ENCODE results near the gene DEPDC1B.
"Not testable (repeated sequence)": the region's sequence is repeated elsewhere in the genome, so short reads cannot be mapped to it uniquely, and the experiment has no call there.

DEPDC1B gene

DNA sequence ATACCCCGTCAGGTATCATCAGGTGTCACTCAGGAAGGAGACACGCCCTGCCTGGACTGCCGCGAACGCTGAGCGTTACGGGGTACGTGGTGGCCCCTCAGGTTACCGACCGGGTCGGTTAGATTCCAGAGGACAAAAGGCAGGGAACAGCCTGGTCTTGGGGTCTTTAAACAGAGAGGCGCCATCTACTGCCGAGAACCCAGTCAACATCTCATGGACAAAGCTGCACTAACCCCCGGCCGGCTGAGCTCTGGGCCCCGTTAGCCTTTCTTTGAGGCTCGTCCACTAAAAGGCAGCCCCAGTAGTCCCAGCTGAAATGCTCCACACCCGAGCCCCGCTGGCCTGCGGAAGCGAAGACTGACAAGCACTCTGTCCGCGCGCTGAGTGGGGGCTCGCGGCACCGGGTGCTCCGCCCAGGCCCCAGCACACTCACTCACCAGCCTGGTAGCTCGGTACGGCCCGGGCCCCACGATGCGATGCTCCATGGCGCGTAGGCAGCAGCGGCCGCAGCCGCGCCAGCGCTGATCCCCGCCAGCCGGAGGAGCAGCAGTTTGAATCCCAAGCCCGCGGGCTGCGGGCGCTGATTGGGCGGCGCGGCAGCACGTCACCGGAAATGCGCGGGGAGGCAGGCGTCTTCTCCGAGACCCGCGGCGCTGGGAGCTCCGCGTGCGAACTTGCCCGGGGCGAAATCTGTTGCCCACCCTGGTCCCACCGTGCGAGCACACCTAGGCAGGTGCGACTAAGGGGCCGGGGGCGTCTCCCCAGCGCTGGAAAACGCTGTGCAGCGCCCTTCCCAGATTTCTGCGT lies at the start of gene DEPDC1B:
Gene DEPDC1B, minus strand, starts transcription at position 558 of the 807 bp plus-strand sequence. Its CDS starts 73 bp downstream, at position 485.
- peak; percentile 97 for DNase-seq

GRCh38 chr5:60744682-60745081 lies 44.7 kb upstream of the DEPDC1B start:
- no peak for DNase-seq

DNA sequence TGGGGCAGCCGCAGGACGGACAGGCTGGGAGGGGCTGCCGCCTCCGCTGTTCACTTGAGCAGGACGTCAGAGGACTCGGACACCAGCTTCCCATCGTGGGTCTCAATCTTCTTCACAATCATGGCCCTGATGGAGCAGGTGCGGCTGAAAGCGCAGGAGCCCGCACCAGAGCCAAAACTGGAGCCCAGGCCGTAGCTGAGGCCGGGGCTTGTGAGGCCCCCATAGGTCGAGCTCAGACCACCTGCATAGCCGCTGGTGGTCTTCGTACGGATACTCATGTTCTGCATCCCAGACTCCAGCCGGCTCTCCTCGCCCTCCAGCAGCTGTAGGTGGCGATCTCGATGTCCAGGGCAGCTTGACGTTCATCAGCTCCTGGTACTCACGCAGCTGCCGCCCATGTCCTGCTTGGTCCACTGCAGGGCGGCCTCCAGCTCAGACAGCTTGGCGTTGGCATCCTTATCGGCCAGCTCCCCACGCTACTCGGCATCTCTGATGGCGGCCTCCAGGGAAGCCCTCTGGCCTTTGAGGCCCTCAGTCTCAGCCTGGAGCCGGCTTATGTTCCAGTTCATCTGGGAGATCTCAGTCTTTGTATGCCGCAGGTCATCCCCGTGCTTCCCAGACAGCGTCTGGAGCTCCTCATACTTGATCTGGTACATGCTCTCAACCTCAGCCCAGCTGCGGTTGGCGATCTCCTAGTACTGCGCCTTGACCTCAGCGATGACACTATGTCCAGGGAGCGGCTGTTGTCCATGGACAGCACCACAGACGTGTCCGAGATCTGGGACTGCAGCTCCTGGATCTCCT lies 43.7 kb upstream of the DEPDC1B start:
- DNase-seq: no peak

DNA sequence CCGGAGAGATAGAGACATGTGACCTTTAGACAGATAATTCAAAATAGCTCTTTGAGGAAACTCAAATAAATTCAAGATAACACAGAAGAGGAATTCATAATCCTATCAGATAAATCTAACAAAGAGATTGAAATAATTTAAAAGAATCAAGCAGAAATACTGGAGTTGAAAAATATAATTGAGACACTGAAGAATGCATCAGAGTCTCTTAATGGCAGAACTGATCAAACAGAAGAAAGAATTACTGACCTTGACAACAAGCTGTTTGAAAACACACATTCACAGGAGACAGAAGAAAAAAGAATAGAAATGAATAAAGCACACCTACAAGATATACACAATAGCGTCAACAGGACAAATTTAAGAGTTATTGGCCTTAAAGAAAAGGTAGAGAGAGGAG lies 40.4 kb upstream of the DEPDC1B start:
- DNase-seq: no peak

DNA sequence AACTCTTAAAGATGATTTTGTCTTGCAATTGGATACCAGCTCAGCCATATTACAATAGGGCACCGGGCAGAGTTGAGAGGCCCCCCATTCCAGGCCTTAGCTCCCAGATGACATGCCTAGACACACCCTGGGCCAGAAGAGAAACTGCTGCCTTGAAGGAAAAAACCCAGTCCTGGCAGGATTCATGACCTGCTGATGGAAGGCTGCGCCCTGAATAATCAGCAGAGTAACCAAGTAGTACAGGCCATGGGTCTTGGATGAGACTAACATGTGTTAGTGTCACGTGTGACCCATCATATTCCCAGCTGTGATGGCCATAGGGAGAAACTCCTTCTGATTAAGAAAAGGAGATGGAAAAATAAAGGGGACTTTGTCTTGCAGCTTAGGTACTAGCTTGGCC lies 39.0 kb upstream of the DEPDC1B start:
- DNase-seq: no peak

DNA sequence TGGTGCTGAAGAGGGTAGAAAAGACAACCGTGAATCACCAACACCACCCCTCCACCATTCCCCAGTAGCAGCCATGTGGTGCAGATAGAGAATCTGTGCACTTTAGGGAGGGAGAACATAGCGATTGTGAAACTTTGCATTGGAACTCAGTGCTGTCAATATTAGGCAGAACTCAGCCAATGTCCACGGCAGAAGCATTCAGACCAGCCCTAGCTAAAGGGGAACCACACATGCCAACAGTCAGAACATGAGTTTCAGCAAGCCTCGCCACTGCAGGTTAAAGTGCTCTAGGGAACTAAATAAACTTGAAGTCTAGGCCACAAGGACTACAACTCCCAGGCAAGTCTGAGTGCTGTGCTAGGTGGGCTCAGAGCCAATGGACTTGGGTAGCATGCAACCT lies 38.5 kb upstream of the DEPDC1B start:
- no peak for DNase-seq

- not testable (repeated sequence) for DNase-seq
Measured at GRCh38 chr5:60730858-60731257, 30.9 kb upstream of the DEPDC1B start.

DNA sequence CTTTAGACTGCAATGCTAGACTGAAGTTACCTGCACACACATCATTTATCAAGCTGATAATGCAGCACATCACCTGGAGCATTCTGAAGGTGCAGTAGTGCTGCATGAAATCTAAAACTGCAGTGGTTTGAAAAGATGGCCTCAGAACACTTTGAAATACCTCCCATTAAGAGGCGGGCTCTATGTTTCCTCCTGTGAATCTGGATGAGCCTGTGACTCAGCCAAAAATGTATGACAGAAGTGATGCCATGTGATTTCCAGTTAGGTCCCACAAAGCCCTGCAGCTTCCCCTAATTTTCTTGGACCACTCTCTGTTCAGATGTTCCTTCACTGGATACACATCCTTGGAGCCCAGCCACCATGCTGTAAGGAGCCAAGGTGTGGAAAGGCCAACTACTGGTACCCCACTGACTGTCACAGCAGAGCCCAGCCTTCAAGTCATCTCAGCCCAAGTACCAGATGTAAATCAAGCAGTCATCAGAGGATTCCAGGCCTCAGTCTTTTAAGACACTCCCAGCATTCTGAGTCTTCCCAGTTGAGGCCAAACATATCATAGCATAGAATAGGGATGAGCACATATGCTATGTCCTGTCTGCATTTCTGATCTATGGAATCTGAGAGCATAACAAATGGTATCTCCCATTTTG lies 27.2 kb upstream of the DEPDC1B start:
- DNase-seq: no peak

- DNase-seq: no peak
Measured at GRCh38 chr5:60724126-60724525, 24.2 kb upstream of the DEPDC1B start.

GRCh38 chr5:60722416-60722815 lies 22.4 kb upstream of the DEPDC1B start:
- no peak for DNase-seq

- DNase-seq: peak; percentile 41
Measured at GRCh38 chr5:60719329-60719728, 19.4 kb upstream of the DEPDC1B start.

DNA sequence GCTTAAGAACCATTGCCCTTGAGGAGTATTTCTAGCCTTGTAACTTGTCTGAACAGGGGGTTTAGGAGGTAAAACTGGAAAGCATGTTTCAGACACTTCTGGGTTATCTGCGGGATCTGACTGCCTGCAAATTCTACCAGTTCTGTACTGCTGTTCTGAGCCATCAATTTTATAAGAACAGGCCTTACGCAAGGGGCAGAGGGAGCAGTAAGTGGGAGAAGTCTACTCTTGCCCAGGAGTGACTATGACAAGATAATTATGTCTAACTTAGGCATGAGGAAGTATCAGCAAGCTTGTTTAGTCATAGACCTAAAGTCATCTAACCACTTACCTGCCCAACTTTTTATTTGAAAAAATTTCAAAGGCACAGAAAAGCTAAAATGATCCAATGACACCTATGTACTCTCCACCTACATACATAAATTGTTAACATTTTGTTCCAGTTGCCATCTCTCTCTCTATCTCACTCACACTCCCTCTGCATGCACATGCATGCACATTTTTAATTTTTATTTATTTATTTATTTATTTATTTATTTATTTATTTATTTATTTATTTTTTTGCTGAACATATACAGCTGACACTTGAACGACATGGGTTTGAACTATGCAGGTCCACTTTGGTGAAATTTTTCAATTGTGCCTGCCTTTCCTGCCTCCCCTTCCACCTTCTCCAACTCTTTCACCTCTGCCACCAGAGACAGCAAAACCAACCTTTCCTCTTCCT lies 18.4 kb upstream of the DEPDC1B start:
- no peak for DNase-seq

- not testable (repeated sequence) for DNase-seq
Measured at GRCh38 chr5:60715201-60715928, 15.4 kb upstream of the DEPDC1B start.

DNA sequence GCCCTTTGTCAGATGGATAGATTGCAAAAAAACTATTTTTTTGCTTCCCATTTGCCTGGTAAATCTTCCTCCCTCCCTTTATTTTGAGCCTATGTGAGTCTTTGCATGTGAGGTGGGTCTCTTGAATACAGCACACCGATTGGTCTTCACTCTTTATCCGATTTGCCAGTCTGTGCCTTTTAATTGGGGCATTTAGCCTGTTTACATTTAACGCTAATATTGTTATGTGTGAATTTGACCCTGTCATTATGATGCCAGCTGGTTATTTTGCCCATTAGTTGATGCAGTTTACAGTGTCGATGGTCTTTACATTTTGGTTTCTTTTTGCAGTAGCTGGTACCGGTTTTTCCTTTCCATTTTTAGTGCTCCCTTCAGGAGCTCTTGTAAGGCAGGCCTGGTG lies 13.0 kb upstream of the DEPDC1B start:
- no peak for DNase-seq

DNA sequence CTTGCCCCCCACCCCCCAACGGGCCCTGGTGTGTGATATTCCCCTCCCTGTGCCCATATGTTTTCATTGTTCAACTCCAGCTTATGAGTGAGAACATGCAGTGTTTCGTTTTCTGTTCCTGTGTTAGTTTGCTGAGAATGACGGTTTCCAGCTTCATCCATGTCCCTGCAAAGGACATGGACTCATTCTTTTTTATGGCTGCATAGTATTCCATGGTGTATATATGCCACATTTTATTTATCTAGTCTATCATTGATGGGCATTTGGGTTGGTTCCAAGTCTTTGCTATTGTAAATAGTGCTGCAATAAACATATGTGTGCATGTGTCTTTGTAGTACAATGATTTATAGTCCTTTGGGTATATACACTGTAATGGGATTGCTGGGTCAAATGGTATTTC lies 11.9 kb upstream of the DEPDC1B start:
- DNase-seq: not testable (repeated sequence)

DNA sequence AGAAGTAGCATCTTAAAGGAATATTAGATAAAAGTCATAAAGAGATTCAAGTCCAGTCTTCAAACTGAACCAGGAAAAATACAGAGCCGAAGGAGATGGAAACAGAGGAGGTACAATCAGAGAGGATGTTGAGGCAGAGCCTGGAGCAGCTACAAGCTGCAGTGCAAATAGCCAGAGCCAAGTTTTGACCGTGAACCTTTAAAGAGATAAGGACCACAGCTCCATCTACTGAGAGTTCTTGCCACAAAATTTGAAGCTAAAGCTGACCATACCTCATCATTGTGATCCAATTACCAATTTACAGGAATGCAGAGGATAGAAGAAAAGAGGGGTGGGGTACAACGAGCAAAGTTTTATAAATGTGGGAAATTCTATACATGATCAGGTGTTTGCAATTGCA lies 10.4 kb upstream of the DEPDC1B start:
- no peak for DNase-seq

GRCh38 chr5:60705144-60705543 lies 5.2 kb upstream of the DEPDC1B start:
- DNase-seq: no peak

GRCh38 chr5:60703944-60704343 lies 4.0 kb upstream of the DEPDC1B start:
- DNase-seq: no peak

DNA sequence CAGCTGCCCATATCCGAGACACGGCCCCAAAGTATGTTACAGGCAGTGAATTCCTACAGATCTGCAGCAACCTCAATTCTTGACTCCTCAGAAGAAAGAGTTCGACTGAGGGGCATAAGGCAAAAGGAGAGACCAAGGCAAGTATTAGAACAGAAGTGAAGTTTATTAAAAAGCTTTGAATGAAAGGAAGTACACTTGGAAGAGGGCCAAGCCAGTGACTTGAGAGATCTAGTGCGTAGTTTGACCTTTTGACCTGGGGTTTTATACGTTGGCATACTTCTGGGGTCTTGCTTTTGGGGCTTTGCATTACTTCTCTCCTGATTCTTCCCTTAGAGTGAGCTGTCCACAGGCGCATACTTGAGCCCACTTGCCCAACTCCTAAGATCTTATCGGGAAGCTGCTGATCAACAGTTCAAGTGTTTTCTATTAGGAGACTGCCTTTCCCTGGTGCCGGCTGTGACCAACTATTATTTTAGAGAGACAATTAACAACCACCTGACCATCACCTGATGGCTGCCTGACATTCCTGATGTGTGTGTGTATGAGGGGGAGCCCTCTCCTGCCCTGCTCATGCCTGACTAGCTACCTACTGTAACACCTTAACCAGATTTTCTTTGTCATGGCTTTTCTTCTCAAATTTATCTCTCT lies 1.5 kb upstream of the DEPDC1B start:
- DNase-seq: peak; percentile 63

GRCh38 chr5:60700416-60700757 lies 421 bp upstream of the DEPDC1B start:
- peak; percentile 56 for DNase-seq

- no peak for DNase-seq
Measured at GRCh38 chr5:60699288-60699608, 718 bp downstream of the DEPDC1B start.

DNA sequence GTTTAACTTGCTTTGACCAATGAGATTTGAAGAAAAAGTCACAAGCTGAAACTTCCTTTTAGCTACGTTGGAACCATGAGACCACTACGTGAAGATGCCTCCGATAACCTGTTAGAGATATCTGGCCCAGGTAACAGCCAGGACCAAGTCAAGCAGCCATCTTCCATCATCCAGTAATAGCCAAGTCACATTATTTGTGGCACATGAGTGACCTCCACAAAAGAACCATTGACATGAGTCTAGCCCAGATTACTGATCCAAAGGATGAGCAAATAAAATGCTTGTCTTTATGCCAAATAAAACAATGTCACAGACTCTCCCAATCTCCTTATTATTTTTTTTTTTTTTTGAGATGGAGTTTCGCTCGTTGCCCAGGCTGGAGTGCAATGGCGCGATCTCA lies 1.6 kb downstream of the DEPDC1B start:
- no peak for DNase-seq

All from hematopoietic multipotent progenitor cell treated with erythropoietin and hydrocortisone succinate and interleukin-3 and kit ligand, for 4 days (in vitro differentiated cells).